Peyer's patch (tissue), 4 donors: ENCODE data around the gene SCFD2.

Experiments
- CTCF ChIP-seq, 6 experiments: fragments of 450-650 bp in 4 of 6; fragments of 200-600 bp in 2 of 6; sonication (generic) in 1 of 6; IDR thresholded peaks; one replicate each; pipeline ENCODE4 v1.5.1; 2017 to 2019; ENCODE audit warnings: antibody characterized with exemption in 6 of 6, mild to moderate bottlenecking in 3 of 6, moderate library complexity in 1 of 6
- POLR2A ChIP-seq, 2 donors: fragments of 450-650 bp; IDR thresholded peaks; one replicate each; pipeline ENCODE4 v1.5.1; 2017; ENCODE audit warnings: antibody characterized with exemption in 2 of 2, mild to moderate bottlenecking in 2 of 2, moderate library complexity in 2 of 2

DNA sequence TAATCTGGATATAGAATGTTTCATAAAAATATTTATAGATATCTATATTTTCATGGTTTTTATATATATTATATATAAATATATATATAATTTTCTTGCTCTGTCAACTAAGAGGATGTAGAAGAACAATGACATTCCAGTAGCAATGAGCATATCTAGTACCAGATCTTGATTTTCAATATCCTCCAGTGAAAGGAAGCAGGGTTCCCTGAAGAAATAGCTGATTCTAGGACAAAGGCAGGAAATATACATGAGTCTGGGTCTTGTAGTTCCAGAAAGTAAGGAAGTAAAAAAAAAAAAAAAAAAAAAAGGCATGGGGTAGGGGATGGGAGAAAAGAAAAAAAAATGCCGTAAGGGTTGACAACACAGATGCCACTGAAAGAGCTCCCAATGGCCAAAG, 262.4 kb downstream of the SCFD2 start:
- TF ChIP-seq CTCF (IDR thresholded peaks at IDR 0.05) (no peak), POLR2A (IDR thresholded peaks at IDR 0.05) (no peak)
